ENCODE measurements around the gene PPAT. TPM values are rescaled to one million over a fixed set of nuclear protein-coding genes. Genes with fewer than 3 reads are reported as not detected.
"Not testable (repeated sequence)": the region's sequence is repeated elsewhere in the genome, so short reads cannot be mapped to it uniquely, and the experiment has no call there.

The PPAT gene
- total RNA-seq, 4 donors from 2014 or later = 2.8 to 22.1 (median 5.5) TPM

DNA sequence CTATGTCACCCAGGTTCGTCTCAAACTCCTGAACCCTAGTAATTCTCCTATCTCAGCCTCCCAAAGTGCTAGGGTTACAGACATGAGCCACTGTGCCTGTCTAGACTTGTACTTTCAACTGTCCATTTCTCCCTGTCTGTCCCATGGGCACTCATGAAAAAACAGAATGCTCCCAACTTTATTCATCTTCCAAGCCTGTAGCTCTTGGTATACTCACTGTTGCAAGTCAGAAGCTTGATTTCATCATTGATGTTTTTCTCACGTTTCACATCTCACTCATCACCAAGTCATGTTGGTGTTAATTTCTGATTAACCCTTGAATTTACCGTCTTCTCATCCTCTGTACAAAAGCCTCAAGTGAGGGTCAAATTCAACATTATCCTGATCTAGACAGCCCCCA lies 24.7 kb upstream of the PPAT start:
- TF ChIP-seq, protein P1, sequence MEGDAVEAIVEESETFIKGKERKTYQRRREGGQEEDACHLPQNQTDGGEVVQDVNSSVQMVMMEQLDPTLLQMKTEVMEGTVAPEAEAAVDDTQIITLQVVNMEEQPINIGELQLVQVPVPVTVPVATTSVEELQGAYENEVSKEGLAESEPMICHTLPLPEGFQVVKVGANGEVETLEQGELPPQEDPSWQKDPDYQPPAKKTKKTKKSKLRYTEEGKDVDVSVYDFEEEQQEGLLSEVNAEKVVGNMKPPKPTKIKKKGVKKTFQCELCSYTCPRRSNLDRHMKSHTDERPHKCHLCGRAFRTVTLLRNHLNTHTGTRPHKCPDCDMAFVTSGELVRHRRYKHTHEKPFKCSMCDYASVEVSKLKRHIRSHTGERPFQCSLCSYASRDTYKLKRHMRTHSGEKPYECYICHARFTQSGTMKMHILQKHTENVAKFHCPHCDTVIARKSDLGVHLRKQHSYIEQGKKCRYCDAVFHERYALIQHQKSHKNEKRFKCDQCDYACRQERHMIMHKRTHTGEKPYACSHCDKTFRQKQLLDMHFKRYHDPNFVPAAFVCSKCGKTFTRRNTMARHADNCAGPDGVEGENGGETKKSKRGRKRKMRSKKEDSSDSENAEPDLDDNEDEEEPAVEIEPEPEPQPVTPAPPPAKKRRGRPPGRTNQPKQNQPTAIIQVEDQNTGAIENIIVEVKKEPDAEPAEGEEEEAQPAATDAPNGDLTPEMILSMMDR (IDR thresholded peaks at IDR 0.05) = no peak
- no peak for ATAC-seq (ENCODE audit: low FRiP score)
- no peak for DNase-seq (ENCODE audit: low spot score)

DNA sequence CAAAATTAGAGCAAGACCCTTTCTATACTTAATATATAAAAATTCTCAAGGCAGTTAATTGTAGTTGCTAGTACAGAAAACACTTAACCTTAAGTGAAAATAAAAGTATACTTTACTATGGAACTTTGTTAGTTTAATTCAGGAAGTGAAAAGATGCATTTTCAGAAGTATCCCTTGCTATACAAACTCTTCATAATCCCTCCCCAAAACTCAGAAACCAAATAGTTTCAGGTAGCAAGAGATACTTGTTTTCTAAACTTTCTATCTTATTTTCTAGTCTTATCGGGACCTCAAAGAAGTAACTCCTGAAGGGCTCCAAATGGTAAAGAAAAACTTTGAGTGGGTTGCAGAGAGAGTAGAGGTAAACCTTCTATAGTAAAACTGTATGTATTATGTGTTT lies 14.9 kb upstream of the PPAT start:
- TF ChIP-seq, protein P1 (IDR thresholded peaks at IDR 0.05) = no peak
- ATAC-seq (ENCODE audit: low FRiP score) (no peak), DNase-seq (ENCODE audit: low spot score) (no peak)

DNA sequence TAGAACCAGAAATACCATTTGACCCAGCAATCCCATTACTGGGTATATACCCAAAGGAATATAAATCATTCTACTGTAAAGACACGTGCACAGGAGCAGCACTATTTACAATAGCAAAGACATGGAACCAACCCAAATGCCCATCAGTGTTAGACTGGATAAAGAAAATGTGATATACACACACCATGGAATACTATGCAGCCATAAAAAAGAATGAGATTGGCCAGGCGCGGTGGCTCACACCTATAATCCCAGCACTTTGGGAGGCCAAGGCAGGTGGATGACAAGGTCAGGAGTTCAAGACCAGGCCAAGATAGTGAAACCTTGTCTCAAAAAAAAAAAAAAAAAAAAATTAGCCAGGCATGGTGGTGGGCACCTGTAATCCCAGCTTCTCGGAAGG lies 14.1 kb upstream of the PPAT start:
- not testable (repeated sequence) for ATAC-seq (ENCODE audit: low FRiP score)

DNA sequence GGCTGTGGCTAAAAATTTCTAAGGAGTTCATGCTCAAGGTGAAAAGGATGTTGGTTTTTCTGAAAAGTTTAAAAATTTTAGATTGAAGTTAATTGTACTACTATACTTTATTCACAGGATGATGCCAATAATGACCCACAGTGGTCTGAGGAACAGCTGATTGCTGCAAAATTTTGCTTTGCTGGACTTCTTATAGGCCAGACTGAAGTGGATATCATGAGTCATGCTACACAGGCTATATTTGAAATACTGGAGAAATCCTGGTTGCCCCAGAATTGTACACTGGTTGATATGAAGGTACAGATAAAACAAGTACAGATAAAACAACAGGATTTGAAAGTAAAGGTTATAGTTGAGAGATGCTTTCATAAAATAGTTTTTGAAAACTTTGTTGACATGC lies 12.9 kb upstream of the PPAT start:
- TF ChIP-seq, protein P1 (IDR thresholded peaks at IDR 0.05) = no peak
- DNase-seq (ENCODE audit: low spot score) (no peak), ATAC-seq (ENCODE audit: low FRiP score) (no peak)

More for the DNA sequence above, 14.1 kb upstream of the PPAT start:
- DNase-seq (ENCODE audit: low spot score) = not testable (repeated sequence)

DNA sequence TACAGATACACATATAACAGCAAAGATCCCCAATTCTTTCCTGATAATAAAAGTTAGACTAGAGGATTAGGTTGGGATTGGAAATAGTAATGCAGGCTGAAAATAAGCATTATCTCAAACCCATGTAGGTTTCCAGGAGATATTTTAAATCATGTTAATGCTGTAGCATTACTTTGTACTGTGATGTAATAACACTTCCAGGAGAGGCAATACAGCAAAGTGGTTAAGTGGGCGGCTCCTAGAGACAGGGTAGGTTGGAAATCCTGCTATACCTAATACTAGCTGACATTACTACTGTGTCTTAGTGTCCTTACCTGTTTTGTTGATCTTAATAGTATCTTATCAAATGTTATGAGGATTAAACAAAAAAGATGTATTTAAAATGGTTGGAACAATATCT lies 10.3 kb upstream of the PPAT start:
- no peak for DNase-seq (ENCODE audit: low spot score)
- TF ChIP-seq, protein P1 (IDR thresholded peaks at IDR 0.05) = no peak
- no peak for ATAC-seq (ENCODE audit: low FRiP score)

DNA sequence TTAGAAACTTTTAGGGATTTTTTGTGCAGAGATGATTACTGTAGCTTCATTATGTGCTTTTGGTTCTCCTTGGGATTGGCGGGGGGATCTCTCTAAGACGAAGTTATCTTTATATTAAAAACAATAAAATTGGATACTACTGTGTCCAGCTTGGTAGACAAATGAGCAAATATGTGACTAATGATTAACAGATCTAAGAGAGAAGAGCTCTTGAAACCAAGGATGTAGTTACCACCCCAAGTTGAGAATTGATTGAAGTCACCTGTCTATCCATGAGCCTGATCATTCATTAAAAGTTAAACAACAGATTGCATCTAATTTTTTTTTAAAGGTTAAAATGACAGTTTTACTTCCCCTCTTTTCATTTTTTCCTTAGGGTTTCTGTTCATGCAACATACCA lies 9.3 kb upstream of the PPAT start:
- ATAC-seq (ENCODE audit: low FRiP score) = no peak
- DNase-seq (ENCODE audit: low spot score) = no peak
- TF ChIP-seq, protein P1 (IDR thresholded peaks at IDR 0.05) = no peak

DNA sequence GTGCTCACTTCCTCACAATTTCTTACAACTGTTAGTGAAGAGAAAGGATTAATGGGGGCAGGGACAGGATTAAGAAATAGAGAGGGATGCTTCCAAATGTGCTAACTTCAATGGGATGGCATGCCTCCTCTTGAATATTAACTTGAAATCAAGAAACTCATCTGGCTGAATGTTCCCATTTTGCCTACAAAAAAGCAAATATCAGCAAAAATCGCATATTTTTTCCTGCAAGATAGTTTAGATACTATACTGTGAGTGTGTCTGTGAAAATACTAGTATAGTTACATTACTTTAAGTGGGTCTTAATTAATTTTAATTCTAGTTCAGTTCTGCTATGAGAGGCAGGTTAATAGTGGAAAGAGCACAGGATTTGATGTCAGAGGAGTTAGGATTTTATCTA lies 5.6 kb upstream of the PPAT start:
- no peak for ATAC-seq (ENCODE audit: low FRiP score)
- TF ChIP-seq, protein P1 (IDR thresholded peaks at IDR 0.05) = no peak

DNA sequence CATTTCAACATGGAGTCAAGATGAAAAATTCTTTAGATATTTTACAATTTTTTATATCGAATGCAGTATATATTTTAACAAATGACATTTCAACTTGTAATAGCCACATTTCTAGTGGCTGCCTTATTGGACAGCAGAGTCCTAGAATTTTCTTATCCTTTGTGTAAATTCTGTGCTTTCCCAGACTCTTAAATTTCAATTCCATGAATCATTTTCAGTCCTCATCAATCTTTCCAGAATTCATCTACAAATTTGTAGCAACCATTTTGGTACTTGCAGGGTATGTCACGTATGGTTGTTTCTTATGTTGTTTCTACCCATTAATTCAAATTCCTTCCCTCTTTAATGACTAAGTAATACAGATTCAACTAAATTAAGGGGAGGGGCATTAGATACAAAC lies 3.4 kb upstream of the PPAT start:
- TF ChIP-seq, protein P1 (IDR thresholded peaks at IDR 0.05) = no peak
- ATAC-seq (ENCODE audit: low FRiP score) (no peak), DNase-seq (ENCODE audit: low spot score) (no peak)

More for the DNA sequence above, 5.6 kb upstream of the PPAT start:
- no peak for DNase-seq (ENCODE audit: low spot score)

Data from omental fat pad (tissue), 4 donors.